Epidermal melanocyte (primary cell): ENCODE measurements around the gene CLK4.
A peak's percentile ranks its signal among the peaks of the same experiment; 100 is the strongest.

Experiments used
- DNase-seq: peaks from one replicate; pipeline ENCODE4 v3.0.0; 2011; ENCODE audit warnings: low spot score; ENCODE audit not compliant: insufficient read length

Gene CLK4

GRCh38 chr5:178637356-178638074 lies 10.7 kb upstream of the CLK4 start:
- no peak for DNase-seq

- no peak for DNase-seq
Observed at GRCh38 chr5:178632285-178632684, 5.4 kb upstream of the CLK4 start.

GRCh38 chr5:178630951-178631350 lies 4.1 kb upstream of the CLK4 start:
- DNase-seq, result no peak

GRCh38 chr5:178630475-178630930 lies 3.7 kb upstream of the CLK4 start:
- DNase-seq, result no peak

GRCh38 chr5:178627259-178627598 lies 379 bp upstream of the CLK4 start:
- no peak for DNase-seq

- no peak for DNase-seq
Observed at GRCh38 chr5:178625679-178626483, 969 bp downstream of the CLK4 start.

GRCh38 chr5:178624631-178625546 lies 2.0 kb downstream of the CLK4 start:
- no peak for DNase-seq

GRCh38 chr5:178622679-178623247 lies 4.1 kb downstream of the CLK4 start:
- DNase-seq, result no peak

GRCh38 chr5:178619390-178619789 lies 7.5 kb downstream of the CLK4 start:
- DNase-seq, result no peak

GRCh38 chr5:178612299-178612698 lies 14.6 kb downstream of the CLK4 start:
- DNase-seq, result no peak

- no peak for DNase-seq
Observed at GRCh38 chr5:178606269-178606668, 20.6 kb downstream of the CLK4 start.

GRCh38 chr5:178605788-178606187 lies 21.1 kb downstream of the CLK4 start:
- DNase-seq, result no peak

GRCh38 chr5:178602752-178603151 lies 24.1 kb downstream of the CLK4 start:
- no peak for DNase-seq

- no peak for DNase-seq
Observed at GRCh38 chr5:178595750-178596149, 31.1 kb downstream of the CLK4 start.

GRCh38 chr5:178595150-178595549 lies 31.7 kb downstream of the CLK4 start:
- no peak for DNase-seq

- no peak for DNase-seq
Observed at GRCh38 chr5:178590924-178591423, 35.9 kb downstream of the CLK4 start.

GRCh38 chr5:178590141-178590923 lies 36.5 kb downstream of the CLK4 start, which contains the start of gene COL23A1:
Gene COL23A1, minus strand, starts transcription at chr5:178590393.
- peak; percentile 48 for DNase-seq

- DNase-seq, result no peak
Observed at GRCh38 chr5:178589180-178590140, 37.4 kb downstream of the CLK4 start.

- no peak for DNase-seq
Observed at GRCh38 chr5:178588769-178589168, 38.1 kb downstream of the CLK4 start.
